ENCODE results near the gene CDK5RAP1. TPM values are rescaled to one million over a fixed set of nuclear protein-coding genes. Genes with fewer than 3 reads are reported as not detected.
"Not testable (repeated sequence)": the region's sequence is repeated elsewhere in the genome, so short reads cannot be mapped to it uniquely, and the experiment has no call there.

CDK5RAP1 gene
- total RNA-seq, 8 experiments from 2014 or later = 20.5 to 46.2 (median 30.3) TPM

DNA sequence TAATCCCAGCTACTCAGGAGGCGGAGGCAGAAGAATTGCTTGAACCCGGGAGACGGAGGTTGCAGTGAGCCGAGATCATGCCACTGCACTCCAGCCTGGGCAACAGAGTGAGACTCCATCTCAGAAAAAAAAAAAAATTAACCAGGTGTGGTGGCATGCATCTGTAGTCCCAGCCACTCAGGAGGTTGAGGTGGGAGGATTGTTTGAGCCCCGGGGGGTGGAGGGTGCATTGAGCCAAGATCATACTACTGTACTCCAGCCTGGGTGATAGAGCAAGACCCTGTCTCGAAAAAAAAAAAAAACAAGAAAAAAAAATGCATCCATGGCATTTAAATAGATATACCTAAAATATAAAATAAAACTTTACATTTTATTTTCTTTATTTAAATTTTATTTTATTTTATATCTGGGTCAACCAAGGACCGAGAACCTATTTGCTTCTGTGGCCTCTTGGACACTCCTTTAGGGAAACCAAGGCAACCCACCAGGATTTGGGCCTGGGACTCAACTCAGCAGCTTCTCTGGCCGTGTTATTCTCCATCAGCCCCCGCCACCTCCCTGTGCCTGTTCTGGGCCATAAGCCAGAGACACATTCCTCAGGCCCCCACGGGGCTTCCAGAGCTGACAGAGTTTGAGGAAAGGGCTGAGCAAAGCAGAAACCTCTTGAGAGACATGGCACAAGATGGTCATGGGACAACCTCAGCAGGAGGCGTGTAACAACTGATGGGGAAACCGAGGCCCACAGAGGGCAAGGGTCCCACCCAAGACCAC, 36.0 kb upstream of the CDK5RAP1 start:
- WGBS, 10 experiments = 53 to 100% (median 85%) methylated on average over 1 to 6 of the region's 12 CpGs; no CpG with 5 or more reads in 3 of the 10 experiments
- ATAC-seq (replicated peaks in 6 of 8) = peak in 1 of 8 experiments; percentile 71
- no peak overlapping the region for H3K27ac ChIP-seq
- no peaks in the 10 kb centered on the region for H3K4me1 ChIP-seq (replicated peaks in 1 of 2)
- in situ Hi-C loops (cut with MboI; ENCODE audit: low pct_unique_long_range_greater_than_20kb in 2 of 9, low sequenced_read_pairs in 9 of 9, unreplicated experiment in 9 of 9) = no loop called here
- no peak overlapping the region for H3K4me3 ChIP-seq

GRCh38 chr20:33434434-33434833, 33.1 kb upstream of the CDK5RAP1 start:
- in situ Hi-C loops (cut with MboI; ENCODE audit: low pct_unique_long_range_greater_than_20kb in 2 of 9, low sequenced_read_pairs in 9 of 9, unreplicated experiment in 9 of 9) = no loop called here
- 63 to 100% (median 86%) methylated on average over 1 to 4 of the region's 5 CpGs; no CpG with 5 or more reads in 3 of the 10 experiments for WGBS, 10 experiments
- Histone ChIP-seq H3K4me3 (no peak overlapping the region), H3K4me1 (replicated peaks in 1 of 2) (no peaks in the 10 kb centered on the region), H3K27ac (no peak overlapping the region)
- no peak for ATAC-seq (replicated peaks in 6 of 8)

GRCh38 chr20:33433465-33434234, 32.3 kb upstream of the CDK5RAP1 start:
- H3K27ac ChIP-seq = no peak overlapping the region
- no peaks in the 10 kb centered on the region for H3K4me1 ChIP-seq (replicated peaks in 1 of 2)
- in situ Hi-C loops (cut with MboI; ENCODE audit: low pct_unique_long_range_greater_than_20kb in 2 of 9, low sequenced_read_pairs in 9 of 9, unreplicated experiment in 9 of 9) = no loop called here
- no peak overlapping the region for H3K4me3 ChIP-seq
- WGBS, 10 experiments = 40 to 100% (median 90%) methylated on average over 1 to 2 of the region's 8 CpGs; no CpG with 5 or more reads in 6 of the 10 experiments
- ATAC-seq (replicated peaks in 6 of 8) = peak in 7 of 8 experiments; percentile 22 to 99 (median 44)

GRCh38 chr20:33431797-33432381, 30.6 kb upstream of the CDK5RAP1 start:
- in situ Hi-C loops (cut with MboI; ENCODE audit: low pct_unique_long_range_greater_than_20kb in 2 of 9, low sequenced_read_pairs in 9 of 9, unreplicated experiment in 9 of 9) = no loop called here
- no peak overlapping the region for H3K27ac ChIP-seq
- peak in 5 of 8 experiments; percentile 13 to 55 (median 40) for ATAC-seq (replicated peaks in 6 of 8)
- H3K4me3 ChIP-seq = no peak overlapping the region
- H3K4me1 ChIP-seq (replicated peaks in 1 of 2) = no peaks in the 10 kb centered on the region
- WGBS, 10 experiments = 43 to 100% (median 78%) methylated on average over 1 to 2 of the region's 5 CpGs; no CpG with 5 or more reads in 4 of the 10 experiments

GRCh38 chr20:33423875-33424274, 22.6 kb upstream of the CDK5RAP1 start:
- 71 to 100% (median 96%) methylated on average over 1 to 8 of the region's 11 CpGs; no CpG with 5 or more reads in 1 of the 10 experiments for WGBS, 10 experiments
- in situ Hi-C loops (cut with MboI; ENCODE audit: low pct_unique_long_range_greater_than_20kb in 2 of 9, low sequenced_read_pairs in 9 of 9, unreplicated experiment in 9 of 9); ATAC-seq (replicated peaks in 6 of 8); H3K4me1 ChIP-seq (replicated peaks in 1 of 2); H3K4me3 ChIP-seq; H3K27ac ChIP-seq: not testable (repeated sequence)

- WGBS, 10 experiments = 17 to 94% (median 81%) methylated on average over 1 to 3 of the region's 7 CpGs; no CpG with 5 or more reads in 6 of the 10 experiments
- in situ Hi-C loops (cut with MboI; ENCODE audit: low pct_unique_long_range_greater_than_20kb in 2 of 9, low sequenced_read_pairs in 9 of 9, unreplicated experiment in 9 of 9) = no loop called here
- H3K27ac ChIP-seq = no peak overlapping the region
- peak in 6 of 8 experiments; percentile 20 to 99 (median 70) for ATAC-seq (replicated peaks in 6 of 8)
- H3K4me1 ChIP-seq (replicated peaks in 1 of 2) = no peaks in the 10 kb centered on the region
- no peak overlapping the region for H3K4me3 ChIP-seq
Observed at GRCh38 chr20:33423141-33423834, 22.0 kb upstream of the CDK5RAP1 start.

DNA sequence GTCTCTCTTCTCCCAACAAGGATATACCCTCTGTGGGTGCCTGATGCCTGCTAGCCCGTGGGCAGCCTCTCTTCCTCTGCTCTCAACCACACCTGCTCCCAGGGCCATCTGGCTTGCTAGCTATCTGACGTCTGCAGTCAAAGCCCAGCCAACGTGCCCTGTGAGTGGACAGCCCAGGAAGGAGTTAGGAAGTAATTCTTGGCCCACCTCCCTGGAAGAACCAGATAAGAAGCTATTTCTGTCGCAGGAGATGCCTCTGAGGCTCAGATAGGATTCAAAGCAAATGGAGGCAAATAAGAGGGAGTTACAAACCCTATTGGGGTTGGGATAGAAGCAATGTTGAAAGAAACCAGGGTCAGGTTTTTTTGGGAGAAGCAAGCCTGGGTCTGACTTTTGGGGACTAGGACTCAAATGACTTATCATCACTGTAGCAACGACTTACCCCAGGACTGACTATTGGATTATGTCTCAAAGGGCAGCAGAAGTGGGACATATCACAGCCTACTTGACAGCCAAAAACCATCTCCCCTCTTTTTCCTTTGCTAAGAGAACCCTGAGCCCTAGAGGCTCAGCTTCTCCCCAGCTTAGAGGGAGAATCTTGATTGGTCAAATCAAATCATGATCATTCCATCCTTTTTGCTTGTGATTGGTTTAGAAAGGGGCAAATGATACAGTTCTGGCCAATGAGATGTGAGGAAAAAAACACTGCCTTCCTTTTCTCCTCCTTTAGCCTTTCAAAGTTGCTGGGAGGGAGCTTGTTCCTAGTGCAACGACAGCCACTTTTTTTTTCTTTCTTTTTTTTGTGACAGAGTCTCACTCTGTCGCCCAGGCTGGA, 18.0 kb upstream of the CDK5RAP1 start:
- in situ Hi-C loops (cut with MboI; ENCODE audit: low pct_unique_long_range_greater_than_20kb in 2 of 9, low sequenced_read_pairs in 9 of 9, unreplicated experiment in 9 of 9) = no loop called here
- no peaks in the 10 kb centered on the region for H3K4me1 ChIP-seq (replicated peaks in 1 of 2)
- no peak overlapping the region for H3K4me3 ChIP-seq
- ATAC-seq (replicated peaks in 6 of 8) = no peak
- no peak overlapping the region for H3K27ac ChIP-seq
- 56 to 100% (median 86%) methylated on average over 1 to 6 of the region's 7 CpGs; no CpG with 5 or more reads in 3 of the 10 experiments for WGBS, 10 experiments

GRCh38 chr20:33418033-33418432, 16.7 kb upstream of the CDK5RAP1 start:
- Histone ChIP-seq H3K4me3 (no peak overlapping the region), H3K27ac (no peak overlapping the region), H3K4me1 (replicated peaks in 1 of 2) (no peaks in the 10 kb centered on the region)
- ATAC-seq (replicated peaks in 6 of 8) = no peak
- in situ Hi-C loops (cut with MboI; ENCODE audit: low pct_unique_long_range_greater_than_20kb in 2 of 9, low sequenced_read_pairs in 9 of 9, unreplicated experiment in 9 of 9) = no loop called here
- 60 to 100% (median 88%) methylated on average over 1 to 3 of the region's 3 CpGs; no CpG with 5 or more reads in 1 of the 10 experiments for WGBS, 10 experiments

DNA sequence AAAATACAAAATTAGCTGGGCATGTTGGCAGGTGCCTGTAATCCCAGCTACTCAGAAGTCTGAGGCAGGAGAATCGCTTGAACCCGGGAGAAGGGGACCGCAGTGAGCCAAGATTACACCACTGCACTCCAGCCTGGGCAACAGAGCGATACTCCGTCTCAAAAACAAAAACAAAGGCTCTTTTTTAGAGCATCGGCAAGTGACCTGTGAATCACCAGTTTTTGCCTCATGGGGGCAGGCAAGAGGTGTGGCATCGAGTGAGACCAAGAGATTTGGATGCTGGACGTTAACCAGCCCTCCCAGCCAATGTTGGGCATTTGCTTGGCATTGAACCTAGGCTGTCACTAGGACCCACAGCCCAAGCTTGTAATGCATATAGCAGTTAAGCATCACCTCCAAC, 14.6 kb upstream of the CDK5RAP1 start:
- no peaks in the 10 kb centered on the region for H3K4me1 ChIP-seq (replicated peaks in 1 of 2)
- H3K4me3 ChIP-seq = no peak overlapping the region
- no peak overlapping the region for H3K27ac ChIP-seq
- in situ Hi-C loops (cut with MboI; ENCODE audit: low pct_unique_long_range_greater_than_20kb in 2 of 9, low sequenced_read_pairs in 9 of 9, unreplicated experiment in 9 of 9) = no loop called here
- WGBS, 10 experiments = 7 to 80% (median 48%) methylated on average over 1 to 4 of the region's 8 CpGs; no CpG with 5 or more reads in 5 of the 10 experiments
- peak in 3 of 8 experiments; percentile 58 to 71 (median 58) for ATAC-seq (replicated peaks in 6 of 8)

DNA sequence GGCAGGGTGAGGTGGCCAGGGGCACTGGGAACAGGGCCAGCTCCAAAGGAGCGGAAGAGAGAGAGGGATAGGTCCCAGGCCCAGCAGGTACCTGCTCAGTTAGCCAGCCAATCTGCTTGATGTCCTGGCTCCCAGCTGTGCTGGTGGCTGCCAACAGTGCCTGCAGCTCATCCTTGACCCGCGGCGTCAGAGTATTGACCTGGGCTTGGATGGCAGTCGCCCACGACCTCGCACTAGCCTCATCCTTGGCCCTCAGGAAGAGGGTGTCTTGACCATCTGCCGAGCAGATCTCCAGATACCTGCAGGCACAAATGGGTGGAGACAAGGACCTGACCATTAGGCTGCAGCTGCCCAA, 11.1 kb upstream of the CDK5RAP1 start:
- H3K27ac ChIP-seq = no peak overlapping the region
- H3K4me3 ChIP-seq = no peak overlapping the region
- no peak for ATAC-seq (replicated peaks in 6 of 8)
- in situ Hi-C loops (cut with MboI; ENCODE audit: low pct_unique_long_range_greater_than_20kb in 2 of 9, low sequenced_read_pairs in 9 of 9, unreplicated experiment in 9 of 9) = no loop called here
- no peaks in the 10 kb centered on the region for H3K4me1 ChIP-seq (replicated peaks in 1 of 2)
- 76 to 100% (median 86%) methylated on average over 2 to 6 of the region's 8 CpGs; no CpG with 5 or more reads in 6 of the 10 experiments for WGBS, 10 experiments

- Histone ChIP-seq H3K4me1 (replicated peaks in 1 of 2) (no peaks in the 10 kb centered on the region), H3K27ac (no peak overlapping the region), H3K4me3 (no peak overlapping the region)
- WGBS, 10 experiments = 60 to 100% (median 93%) methylated on average over 1 to 6 of the region's 7 CpGs; no CpG with 5 or more reads in 6 of the 10 experiments
- ATAC-seq (replicated peaks in 6 of 8) = no peak
- in situ Hi-C loops (cut with MboI; ENCODE audit: low pct_unique_long_range_greater_than_20kb in 2 of 9, low sequenced_read_pairs in 9 of 9, unreplicated experiment in 9 of 9) = no loop called here
Observed at GRCh38 chr20:33411711-33412483, 10.6 kb upstream of the CDK5RAP1 start.
